Kidney glomerular epithelial cell (primary cell): ENCODE measurements around the gene PARVB.

ENCODE experiments used
- DNase-seq: peaks from one replicate; lab custom pipeline; 2025; lab: John Stamatoyannopoulos, UW

The PARVB gene

DNA sequence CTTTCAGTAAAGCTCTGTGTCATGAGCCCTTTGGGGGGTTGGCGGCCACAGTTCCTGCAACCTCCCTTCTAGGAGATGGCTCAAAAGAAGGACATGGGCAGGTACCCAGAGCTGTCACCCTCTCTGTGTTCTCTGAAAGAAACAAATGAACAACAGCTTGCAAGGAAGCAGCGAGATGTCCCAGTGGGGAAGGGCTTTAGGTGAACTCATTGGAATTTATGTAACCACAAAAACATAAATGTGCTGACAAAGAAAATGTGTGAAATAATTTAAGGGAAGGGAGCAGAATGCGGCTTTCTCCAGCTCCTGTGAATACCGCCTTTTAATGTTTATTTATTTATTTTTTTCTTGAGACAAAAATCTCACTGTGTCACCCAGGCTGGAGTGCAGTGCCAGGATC is 159.9 kb downstream of the PARVB start:
- peak; percentile 11 for DNase-seq

DNA sequence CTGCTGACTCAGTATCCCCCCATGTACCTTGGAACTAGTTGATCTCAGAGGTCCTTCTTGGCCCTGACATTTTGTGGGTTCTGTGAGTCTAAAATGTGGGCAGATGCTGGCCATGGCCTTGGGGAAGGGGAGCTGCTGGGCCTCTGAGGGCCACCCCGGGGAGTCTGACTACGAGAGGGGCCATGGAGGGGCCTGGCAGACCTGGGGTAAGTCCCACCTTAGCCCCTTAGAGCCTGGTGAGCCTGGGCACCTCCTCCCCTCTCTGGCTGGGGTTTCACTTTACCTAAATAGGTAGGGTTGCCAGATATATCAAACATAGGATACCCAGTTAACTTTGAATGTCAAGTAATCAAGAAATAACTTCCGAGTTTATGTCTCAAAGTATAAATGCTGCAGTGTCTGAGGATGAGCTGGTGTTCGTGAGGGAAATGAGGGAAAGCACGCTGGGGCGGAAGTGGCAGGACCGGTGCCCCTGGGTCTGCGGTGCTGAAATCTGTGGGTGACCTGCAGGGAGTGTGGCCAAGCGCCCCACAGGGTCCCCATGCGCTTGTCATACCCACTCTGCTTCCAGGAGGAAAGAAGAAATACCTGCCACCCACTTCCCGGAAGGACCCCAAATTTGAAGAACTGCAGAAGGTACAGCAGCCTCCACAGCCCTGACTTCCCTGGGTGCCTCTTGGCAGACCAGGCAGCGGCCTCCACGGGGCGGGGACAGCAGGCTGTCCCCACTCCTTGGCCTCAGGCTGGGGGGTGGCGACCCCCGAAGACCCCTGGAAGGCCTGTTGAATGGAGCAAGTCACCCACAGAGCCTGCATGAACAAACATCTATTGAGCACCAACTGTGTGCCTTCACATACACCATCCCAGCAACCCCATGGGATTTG is 161.4 kb downstream of the PARVB start:
- no peak for DNase-seq

DNA sequence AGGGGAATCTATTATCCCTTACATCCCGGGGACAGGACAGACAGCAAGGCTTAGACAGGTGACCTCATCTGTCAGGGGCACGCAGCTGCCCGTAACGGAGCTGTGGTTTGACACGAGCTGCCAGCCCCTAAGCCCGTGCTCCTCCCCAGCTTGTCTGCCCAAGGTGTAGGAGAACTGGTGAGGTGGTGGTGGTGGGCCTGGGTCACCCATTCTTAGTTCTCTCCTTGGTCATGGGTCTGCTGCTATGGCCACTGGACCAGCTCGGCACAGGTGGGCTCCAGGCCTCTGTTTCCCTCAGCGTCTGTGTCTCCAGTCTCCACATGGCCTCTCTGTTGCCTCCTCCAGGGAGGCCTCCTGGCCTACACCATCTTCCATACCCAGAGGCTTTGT is 162.0 kb downstream of the PARVB start:
- no peak for DNase-seq

DNA sequence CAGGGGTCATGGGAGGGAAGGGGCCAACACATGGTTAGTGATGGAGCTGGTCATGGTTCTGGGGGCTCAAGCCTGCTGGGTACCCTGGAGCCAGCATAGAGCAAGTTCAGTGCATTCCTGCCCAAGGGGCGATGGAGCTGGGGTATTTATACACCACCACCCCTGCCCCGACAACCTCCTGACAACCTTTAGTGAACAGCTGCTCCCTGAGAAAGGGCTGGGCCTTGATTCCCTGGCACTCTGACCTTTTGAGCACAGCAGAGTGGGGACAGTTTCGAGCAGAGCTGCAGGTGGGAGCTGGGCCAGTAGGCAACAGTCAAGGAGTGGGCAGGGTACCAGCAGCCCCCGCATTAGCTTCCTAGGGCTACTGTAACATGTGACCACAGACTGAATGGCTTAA is 162.6 kb downstream of the PARVB start:
- no peak for DNase-seq

DNA sequence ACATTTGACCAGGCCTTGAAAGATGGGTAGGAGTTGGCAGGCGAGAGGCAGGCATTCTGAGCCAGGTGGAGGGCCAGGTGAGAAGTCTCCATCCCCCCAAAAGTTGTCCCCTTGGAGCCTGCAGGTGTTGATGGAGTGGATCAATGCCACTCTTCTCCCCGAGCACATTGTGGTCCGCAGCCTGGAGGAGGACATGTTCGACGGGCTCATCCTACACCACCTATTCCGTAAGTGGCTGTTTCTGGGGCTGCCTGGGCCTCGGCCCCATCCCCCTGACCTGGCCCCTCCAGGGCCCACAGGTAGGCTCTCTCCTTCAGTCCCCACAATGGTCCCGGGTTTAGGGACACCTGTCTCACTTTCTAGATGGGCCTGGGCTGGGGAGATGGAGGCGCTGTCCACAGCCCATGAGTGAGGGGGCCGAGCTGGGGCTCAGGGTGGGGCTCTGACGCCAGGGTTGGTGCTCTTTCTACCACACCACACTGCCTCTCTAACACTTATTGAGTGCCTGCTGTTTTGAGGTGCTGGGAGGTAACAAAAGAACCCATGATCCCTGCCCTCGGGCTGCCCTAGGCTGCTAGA is 163.6 kb downstream of the PARVB start:
- no peak for DNase-seq

DNA sequence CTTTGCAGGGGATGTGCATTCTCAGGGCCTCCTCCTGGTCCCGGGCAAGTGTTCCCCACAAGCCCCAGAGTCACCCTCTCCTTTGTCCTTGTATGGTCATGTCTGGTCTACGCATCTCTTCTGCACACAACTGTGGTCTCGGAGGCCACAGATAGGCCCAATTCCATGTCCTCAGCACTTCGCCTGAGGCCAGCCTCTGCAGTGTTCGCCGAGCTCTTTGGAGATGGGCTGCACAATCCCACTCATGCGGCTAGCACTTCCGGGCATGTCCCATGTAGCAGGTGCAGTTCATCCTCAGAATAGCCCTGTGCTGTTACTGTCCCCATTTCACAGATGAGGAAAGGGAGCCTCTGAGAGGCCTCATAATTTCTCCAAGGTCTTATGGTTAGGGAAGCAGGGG is 164.2 kb downstream of the PARVB start:
- no peak for DNase-seq

DNA sequence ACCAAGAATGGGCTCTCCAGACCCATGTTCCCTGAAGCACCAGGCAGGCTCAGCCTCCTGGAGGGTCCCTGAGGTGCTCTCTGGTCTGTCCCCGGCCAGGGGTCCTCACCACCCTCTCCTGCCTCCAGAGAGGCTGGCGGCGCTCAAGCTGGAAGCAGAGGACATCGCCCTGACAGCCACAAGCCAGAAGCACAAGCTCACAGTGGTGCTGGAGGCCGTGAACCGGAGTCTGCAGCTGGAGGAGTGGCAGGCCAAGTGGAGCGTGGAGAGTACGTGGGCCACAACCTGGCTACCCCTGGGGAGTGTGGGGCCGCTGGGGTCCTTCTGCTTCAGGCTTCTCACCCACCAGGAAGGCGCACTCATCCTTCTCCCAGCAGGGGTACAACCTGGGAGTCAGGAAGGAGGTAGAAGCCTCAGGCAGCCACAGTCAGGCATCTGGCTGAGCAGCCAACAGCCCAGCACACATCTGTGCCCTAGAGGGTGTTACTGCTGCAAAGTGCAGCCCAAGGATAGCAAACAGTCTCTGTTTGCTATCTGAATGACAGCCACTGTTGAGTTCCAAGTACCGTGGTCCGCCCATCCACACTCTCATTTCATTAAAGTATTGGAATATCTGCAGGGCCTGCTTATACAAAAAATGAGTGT is 165.0 kb downstream of the PARVB start:
- DNase-seq: no peak

DNA sequence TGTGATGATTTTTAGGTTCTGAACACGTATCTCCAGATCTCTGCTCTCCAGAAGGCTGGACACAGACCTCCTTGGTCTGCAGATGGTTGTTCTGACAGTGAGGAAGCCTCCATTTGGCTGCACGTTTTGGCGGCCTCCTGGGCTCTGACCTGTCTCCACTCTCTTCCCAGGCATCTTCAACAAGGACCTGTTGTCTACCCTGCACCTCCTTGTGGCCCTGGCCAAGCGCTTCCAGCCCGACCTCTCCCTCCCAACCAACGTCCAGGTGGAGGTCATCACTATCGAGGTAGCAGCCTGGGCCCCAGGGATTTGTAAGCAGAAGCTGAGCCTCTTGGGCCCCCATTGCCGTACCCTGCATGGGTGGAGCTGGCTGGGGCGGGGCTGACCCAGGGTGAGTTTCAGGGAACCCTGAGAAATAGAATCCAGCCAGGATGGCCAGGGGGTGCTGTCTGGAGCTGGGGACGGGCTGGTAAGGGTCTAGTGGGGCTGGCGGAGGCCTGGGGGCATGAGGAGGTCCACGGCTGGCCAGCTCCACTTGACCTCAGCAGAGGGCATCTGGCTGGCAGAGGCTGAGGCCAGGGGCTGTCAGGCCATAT is 166.4 kb downstream of the PARVB start:
- no peak for DNase-seq

DNA sequence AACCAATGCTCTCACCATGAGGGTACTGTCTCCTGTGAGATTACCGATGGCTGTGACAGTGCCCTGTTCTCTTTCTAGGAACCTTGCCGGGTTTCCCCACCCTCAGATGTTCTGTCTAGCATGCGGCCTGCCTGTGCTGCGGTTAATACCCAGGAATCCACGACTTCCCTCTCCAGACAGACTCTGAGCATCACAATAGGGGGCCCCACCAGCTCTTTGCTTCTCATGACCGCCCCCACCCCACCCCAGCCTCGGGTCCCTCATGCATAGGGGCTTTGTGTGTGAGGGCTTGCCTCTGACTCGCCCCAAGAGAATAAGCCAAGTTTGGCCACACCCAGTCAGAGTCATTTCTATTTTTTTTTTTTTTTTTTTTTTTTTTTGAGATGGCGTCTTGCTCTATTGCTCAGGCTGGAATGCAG is 166.9 kb downstream of the PARVB start:
- peak; percentile 5 for DNase-seq

DNA sequence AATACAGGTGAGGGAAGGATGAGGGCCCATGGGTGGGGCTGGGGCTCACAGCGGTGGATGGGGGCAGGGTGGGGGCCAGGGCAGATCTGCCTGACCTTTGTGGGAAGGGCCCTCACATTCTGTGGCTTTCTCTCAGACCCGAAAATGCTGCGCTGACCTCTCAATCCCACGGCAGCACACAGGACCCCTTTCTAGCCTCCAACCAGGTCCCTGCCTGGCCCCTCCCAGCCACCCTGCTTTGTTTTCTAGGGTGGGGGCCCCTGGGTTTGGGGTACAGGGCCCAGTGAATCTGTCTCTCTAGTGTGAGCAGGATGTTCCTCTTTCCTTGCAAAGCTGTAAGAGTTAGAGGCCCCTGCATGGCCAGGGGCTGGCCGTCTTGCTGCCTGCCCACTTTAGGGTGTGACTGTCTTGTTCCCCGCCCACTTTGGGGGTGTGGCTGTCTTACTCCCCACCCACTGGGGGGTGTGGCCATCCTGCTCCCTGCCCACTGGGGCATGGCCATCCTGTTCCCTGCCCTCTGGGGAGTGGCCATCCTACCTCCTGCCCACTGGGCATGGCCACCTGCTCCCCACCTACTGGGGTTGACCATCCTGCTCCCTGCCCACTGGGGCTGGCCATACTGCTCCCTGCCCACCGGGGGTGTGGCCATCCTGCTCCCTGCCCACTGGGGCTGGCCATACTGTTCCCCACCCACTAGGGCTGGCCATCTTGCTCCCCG is 168.2 kb downstream of the PARVB start:
- no peak for DNase-seq

DNA sequence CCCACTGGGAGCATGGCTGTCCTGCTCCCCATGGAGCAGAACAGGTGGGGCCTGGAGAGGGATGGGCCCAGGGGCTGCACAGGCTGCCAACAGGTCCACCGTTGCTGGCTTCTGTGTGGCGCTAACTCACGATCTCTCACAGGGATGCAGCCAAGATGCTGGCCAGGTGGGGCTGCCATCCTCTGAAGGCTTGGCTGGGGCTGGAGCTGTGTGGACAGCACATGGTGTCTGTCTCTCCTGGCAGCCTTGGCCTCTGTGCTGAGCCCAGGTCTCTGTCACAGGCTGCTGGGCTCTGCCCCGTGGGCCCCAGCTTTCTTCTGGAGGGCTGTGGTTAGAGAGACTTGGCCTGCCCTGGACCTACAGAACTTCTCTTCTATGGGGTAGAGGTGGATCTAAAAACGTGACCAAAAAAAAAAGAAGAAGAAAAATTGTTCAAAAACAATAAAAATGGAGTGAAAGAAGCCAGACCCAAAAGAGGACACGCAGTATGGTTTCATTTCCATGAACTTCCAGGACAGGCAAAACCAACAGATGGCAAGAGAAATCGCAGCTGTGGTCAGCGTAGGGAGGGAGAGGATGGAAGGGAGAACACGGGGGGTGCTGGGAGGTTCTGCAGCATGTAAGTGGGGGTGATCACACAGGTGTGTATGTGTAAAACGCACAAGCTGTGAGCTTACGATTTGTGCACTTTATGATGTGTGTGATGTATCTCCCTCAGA is 168.9 kb downstream of the PARVB start:
- no peak for DNase-seq

DNA sequence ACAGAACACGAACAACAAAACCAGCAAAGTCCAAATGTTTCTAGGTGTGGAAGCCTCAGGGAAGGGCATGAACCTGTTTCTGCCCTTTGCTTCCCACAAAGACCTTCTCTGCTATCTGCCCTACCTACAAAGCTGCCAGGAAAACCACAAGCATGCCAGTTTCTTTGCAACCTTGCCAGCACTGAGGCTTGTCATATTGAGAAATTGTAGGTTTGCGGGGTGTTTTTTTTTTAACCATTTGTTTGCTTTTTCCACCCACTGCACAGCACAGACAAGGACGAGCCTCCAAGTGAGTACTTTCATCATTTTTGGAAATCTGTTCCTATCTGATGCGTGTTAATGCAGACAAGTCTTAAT is 169.4 kb downstream of the PARVB start:
- peak; percentile 4 for DNase-seq

DNA sequence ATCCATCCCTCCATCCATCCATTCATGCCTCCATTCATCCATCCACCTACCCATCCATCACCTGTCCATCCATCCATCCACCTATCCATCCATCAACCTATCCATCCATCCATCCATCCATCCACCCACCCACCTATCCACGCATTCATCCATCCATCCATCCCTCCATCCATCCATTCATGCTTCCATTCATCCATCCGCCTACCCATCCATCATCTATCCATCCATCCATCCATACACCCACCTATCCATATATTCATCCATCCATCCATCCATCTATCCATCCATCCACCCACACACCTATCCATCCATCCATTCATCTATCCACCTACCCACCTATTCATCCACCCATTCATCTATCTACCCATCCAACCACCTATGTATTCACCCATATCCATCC is 170.5 kb downstream of the PARVB start:
- no peak for DNase-seq

DNA sequence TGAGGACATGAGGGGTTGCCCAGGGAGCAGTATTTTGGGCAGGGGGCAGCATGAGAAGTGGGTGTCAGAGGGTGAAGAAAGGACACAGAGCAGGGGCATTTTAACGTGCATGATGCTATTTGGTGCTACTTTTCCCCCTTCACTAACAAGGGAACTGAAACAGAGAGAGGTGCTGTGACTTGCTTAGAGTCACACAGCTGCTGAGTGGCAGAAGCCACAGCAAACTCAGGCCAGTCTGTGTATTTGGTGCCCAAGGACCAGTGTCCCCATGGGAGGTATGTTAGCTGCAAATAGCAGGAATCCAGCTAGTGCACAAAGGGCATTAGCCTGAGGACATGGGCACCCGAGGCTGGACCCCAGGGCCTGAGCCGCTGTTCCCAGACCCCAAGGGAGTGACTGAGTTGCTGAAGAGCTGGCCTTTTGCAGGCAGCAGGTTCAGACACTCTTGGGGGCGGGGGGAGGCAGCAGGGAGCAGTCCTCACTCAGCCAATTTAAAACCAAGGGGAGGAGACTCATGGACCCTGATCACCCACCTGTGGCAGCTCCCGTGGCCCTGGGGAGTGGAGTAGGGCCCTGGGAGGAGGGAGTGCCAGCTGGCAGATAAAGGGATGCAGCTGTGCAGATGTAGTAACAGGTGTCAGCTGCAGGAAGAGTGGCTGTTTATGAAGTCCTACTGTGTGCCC is 171.2 kb downstream of the PARVB start:
- no peak for DNase-seq

DNA sequence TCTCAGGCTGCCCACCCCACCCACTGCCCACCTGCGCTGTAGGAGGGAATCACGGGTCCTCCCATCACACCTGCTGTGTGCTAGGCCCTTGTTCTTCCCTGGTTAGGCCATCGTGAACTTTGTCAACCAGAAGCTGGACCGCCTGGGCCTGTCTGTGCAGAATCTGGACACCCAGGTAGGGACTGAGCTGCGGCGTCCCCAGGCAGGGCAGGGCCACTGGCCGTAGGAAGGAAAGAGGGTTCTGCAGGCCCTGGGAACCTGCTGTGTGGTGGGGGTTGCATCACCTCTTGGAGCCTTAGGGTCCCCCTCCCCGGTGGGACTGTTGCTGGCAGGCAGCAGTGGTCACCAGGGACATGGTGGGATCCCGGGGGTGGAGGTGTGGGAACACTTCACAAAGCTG is 172.1 kb downstream of the PARVB start:
- no peak for DNase-seq

DNA sequence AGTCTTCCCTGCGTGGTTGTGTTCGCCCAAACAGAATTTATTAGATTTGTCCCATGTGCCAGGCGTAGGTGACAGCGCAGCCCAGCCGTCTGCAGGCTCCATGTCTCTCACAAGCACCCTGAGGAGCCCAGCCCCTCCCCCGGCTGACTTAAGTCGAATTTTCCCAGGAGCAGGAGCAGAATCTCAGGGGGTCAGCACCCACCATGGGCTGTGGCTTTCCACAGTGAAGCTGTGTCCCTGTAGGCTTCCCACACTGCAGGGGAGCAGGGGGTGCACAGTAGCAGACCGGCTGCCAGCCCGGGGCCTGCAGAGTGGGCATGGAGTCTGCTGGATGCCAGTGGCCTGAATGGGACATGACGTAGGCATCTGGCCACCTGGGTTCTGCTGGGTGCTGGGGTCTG is 172.6 kb downstream of the PARVB start:
- no peak for DNase-seq

DNA sequence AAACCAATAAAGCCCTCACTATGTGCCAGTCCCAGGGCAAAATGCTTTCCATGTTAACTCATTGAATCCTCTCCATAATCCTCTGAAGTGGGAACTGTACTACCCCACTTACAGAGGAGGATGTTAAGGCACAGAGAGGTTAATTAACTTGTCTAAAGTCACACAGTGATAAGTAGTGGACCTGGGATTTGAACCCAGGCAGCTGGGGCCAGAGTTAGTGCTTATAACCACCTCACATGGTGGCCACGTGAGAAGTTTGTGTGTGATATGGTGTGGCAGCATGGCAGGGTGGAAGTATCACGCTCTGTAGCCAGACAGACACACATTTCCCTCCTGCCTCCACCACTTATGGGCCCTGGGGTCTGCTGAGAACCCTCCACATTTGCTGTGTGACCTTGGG is 173.2 kb downstream of the PARVB start:
- DNase-seq: no peak

DNA sequence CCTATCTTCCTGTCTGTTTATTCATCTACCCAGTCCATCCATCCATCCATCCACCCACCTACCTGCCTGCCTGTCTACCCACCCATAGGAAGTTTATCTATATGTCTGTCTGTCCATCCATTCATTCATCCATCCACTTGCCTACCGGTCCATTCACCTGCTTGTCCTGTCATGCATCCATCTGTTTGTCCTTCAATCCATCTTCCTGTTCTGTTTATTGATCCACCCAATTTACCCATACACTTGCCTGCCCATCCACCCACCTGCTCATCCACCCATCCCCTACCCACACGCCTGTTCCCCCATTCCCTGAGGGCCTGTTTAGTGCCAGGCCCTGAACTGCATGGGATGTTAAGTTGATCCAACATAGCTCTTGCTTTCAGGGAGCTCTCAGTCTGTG is 175.1 kb downstream of the PARVB start:
- DNase-seq: no peak

DNA sequence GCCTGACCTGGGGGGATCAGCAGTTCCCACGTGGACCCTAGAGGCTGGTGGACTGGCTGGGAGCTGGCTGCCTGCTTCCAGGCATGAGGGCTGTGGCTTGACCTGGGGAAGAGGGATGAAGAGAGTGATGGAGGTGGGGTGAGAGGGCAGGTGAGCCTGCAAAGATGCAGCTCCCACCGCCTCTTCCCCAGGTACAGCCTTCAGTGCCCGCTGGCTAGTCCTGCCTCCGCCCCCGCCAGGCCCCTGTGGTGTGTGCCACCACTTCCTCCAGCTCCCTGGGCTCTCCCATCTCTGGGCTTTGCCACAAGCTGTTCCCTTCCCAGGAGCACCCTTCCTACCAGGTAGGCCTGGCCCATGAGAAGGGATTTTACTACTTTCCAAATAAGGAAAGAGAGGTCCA is 175.8 kb downstream of the PARVB start:
- DNase-seq: no peak

DNA sequence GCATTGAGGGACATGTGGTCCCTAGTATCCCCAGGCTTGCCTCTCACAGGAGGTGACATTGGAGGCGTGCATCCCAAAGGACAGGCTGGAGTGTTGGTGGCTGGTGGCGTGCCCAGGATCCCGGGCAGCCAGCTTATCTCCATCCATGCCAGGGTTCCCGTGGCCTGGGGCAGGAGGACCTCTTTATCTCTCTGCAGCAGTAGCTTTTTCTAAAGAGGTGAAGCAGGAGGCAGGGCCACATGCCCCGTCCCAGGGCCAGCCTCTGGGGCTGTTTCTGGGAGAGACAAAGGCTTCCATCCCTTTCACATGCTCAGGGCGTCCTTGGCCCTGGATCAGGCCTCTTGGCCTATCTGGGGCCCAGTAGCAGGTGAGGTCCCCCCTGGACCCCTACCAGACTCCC is 176.3 kb downstream of the PARVB start:
- DNase-seq: no peak
